NCI-H2227 treated with DMSO at 0.1 percent for 48 hours (cell line): ENCODE measurements around the gene PRR20D.
"Not testable (repeated sequence)": the region's sequence is repeated elsewhere in the genome, so short reads cannot be mapped to it uniquely, and the experiment has no call there.

Experiments
- DNase-seq: peaks from one replicate; lab custom pipeline; 2025; lab: John Stamatoyannopoulos, UW

PRR20D gene

DNA sequence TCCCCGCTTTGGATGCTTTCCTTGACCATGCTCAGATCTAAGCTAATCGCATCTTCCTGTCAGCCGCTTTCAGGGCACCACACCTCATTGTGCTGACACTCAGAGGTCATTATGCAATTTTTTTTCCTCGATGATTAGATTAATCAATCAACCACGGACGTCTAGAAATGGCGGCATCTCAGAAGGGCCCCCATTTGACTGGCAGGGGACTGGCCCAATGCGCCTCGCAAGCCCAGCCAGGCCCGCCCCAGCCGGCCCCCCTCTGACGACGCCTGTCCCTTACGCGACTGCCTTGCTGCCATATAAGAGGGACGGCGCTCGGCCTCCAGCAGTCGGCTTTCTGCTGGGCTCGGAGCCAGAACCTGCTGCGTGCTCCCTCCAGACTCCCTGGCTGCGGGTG is at the start of gene PRR20D:
Gene PRR20D, plus strand, starts transcription at position 301 of the 400 bp plus-strand sequence. CDS start 387 bp downstream, outside the sequence.
- DNase-seq, result not testable (repeated sequence)

DNA sequence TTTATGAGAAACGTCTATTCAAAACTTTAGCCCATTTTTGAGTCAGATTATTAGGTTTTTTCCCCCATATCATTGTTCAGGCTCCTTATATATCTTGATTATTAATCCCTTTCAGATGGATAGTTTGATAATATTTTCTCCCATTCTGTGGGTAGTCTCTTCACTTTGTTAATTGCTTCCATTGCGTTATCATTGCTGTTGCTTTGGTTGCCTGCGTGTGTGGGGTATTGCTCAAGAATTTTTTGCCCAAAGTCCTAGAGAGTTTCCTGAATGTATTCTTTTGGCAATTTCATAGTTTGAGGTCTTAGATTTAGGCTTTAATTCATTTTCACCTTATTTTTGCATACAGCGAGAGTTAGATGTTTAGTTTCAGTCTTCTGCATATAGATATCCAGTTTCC is 45.5 kb upstream of the PRR20D start:
- no peak for DNase-seq

DNA sequence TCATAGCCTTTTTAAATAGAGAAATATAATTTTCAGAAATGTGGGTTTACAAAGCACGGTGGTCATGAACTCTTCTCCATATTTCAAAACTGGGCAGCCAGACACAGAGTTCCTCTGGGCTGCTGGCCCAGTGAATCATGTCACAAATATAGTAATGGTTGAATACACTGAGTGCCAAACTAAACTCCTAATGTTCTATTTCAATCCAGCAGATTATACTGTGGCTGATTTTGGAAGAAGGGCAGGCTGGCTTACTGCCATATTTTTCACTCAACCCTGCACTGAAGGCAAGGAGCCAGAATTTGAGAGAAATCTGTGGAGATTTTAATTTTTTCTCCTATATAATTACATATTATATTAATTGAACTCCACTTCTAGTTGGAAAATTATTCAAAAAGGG is 36.8 kb upstream of the PRR20D start:
- DNase-seq, result no peak

DNA sequence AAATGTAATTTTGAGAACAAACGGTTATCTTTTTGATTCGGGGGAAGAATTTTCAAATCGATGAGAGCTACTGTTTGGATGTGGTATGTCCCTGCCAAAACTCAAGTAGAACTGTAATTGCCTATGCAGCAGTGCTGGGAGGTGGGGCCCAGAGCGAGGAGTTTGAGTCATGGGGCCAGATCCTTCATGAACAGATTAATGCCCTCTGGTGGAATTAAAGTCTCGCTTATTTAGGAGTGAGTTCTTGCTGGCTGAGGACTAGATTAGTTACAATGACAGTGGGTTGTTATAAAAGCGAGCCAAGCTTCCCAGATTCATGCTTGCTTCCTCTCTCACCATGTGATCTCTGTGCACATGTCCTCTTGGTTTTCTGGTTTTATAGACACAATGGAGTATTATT is 31.5 kb upstream of the PRR20D start:
- no peak for DNase-seq

DNA sequence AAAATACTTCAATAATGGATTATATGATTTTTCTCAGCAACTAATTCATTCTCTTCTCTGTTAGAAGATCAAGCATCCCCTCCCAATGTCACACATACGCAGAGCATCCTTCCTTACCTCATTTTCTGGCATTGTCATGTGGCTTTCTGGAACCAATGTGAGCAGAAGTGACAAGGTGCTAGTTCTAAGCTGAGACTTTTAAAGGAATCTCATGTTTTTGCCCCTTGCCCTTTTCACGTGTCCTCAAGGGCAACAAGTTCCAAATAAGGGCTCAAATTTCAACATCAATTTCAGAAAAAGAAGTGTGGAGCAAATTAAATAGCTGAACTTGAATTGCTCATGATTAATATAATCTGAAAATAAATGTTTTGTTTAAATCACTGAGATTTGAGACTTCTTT is 24.3 kb upstream of the PRR20D start:
- DNase-seq, result no peak

DNA sequence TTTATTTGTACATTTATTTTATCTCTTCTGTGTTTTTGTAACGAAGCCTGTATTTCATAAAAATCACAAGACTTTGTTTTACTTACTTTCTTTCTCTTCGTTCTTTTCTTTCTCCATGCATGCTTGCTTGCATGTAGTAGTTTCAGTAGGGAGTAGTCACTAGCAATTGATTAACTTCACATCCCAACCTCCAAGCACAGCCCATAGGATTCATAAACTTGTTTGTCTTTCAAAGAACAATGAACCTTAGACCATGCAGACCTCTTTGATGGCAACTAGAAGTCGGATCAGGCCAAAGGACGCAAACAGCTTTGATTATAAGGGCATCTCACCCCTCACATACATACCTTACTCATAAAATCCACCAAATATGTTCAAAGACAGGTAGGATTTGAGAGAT is 22.8 kb upstream of the PRR20D start:
- DNase-seq, result no peak

DNA sequence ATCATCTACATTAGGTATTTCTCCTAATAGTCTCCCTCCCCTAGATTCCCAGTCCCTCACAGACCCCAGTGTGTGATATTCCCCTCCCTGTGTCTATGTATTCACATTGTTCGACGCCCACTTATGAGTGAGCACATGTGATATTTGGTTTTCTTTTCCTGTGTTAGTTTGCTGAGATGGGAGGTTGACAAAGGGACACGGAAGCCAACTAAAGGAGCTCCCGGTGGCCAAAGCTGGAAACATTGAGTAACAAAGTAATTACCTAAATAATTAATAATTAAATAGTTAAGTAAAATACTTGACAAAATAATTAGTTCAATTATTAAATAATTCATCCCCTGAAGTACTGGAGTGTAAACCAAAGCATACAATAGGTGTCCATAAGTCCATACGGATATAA is 21.4 kb upstream of the PRR20D start:
- no peak for DNase-seq

DNA sequence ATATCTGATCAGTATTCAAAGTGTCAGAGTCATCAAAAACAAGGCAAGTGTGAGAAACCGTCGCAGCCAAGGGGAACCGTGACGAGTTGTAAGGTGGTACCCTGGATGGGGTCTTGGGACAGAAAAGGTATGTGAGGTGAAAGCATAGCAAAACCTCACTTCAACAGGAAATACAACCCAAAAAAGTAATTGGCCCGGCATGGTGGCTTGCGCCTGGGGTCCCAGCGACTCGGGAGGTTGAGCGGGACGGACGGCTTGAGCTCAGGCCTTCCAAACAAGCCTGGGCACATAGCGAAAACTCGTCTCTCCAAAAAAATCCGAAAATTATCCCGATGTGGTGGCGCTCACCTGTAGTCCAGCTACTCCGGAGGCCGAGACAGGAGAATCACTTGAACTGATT is 20.7 kb upstream of the PRR20D start:
- not testable (repeated sequence) for DNase-seq

DNA sequence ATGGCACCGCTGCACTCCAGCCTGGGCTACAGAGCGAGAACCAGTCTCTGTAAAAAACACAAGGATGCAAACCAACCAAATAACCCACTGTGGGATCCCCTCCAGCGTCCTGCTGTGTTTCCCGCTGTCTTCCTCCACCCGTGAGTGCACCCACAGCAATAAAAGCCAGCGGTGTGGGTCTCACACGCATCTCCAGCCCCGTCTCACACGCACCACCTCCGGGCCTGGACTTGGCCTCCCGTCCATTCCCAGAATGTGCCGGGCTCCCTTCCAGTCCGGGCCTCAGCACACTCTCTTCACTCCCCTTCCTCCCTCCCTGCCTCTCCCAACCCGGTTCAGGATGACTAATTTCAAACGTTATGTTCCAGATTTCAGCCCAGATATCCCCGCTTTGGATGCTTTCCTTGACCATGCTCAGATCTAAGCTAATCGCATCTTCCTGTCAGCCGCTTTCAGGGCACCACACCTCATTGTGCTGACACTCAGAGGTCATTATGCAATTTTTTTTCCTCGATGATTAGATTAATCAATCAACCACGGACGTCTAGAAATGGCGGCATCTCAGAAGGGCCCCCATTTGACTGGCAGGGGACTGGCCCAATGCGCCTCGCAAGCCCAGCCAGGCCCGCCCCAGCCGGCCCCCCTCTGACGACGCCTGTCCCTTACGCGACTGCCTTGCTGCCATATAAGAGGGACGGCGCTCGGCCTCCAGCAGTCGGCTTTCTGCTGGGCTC is 20.0 kb upstream of the PRR20D start, which contains the start of gene PRR20A:
Gene PRR20A, plus strand, starts transcription at position 684 of the 734 bp plus-strand sequence. CDS start 387 bp downstream, outside the sequence.
- not testable (repeated sequence) for DNase-seq

DNA sequence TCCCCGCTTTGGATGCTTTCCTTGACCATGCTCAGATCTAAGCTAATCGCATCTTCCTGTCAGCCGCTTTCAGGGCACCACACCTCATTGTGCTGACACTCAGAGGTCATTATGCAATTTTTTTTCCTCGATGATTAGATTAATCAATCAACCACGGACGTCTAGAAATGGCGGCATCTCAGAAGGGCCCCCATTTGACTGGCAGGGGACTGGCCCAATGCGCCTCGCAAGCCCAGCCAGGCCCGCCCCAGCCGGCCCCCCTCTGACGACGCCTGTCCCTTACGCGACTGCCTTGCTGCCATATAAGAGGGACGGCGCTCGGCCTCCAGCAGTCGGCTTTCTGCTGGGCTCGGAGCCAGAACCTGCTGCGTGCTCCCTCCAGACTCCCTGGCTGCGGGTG is 13.2 kb upstream of the PRR20D start, which contains the start of gene PRR20B:
Gene PRR20B, plus strand, starts transcription at position 301 of the 400 bp plus-strand sequence. CDS start 387 bp downstream, outside the sequence.
- DNase-seq, result not testable (repeated sequence)

DNA sequence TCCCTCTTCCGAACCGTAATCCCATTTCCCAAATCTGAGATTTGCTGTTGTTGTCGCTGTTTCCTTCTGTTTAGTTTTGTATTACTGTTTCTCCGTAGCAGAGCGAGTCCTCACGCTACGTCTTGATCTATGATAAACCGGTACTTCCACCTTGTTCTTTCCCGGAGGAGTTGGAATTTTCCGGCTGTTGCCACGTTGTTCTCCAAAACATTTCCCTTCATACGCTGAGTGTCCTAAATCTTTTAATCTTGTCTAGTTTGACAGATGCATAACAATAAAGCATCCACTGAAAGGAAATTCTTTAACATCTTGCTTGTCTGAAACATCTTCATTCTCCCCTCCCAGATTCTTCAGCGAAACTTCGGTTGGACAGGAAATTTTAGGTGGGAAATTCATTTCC is 12.3 kb upstream of the PRR20D start:
- DNase-seq, result not testable (repeated sequence)

DNA sequence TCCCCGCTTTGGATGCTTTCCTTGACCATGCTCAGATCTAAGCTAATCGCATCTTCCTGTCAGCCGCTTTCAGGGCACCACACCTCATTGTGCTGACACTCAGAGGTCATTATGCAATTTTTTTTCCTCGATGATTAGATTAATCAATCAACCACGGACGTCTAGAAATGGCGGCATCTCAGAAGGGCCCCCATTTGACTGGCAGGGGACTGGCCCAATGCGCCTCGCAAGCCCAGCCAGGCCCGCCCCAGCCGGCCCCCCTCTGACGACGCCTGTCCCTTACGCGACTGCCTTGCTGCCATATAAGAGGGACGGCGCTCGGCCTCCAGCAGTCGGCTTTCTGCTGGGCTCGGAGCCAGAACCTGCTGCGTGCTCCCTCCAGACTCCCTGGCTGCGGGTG is 6.7 kb upstream of the PRR20D start, which contains the start of gene PRR20C:
Gene PRR20C, plus strand, starts transcription at position 301 of the 400 bp plus-strand sequence. CDS start 387 bp downstream, outside the sequence.
- DNase-seq, result not testable (repeated sequence)

DNA sequence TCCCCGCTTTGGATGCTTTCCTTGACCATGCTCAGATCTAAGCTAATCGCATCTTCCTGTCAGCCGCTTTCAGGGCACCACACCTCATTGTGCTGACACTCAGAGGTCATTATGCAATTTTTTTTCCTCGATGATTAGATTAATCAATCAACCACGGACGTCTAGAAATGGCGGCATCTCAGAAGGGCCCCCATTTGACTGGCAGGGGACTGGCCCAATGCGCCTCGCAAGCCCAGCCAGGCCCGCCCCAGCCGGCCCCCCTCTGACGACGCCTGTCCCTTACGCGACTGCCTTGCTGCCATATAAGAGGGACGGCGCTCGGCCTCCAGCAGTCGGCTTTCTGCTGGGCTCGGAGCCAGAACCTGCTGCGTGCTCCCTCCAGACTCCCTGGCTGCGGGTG is 6.5 kb downstream of the PRR20D start, which contains the start of gene PRR20E:
Gene PRR20E, plus strand, starts transcription at position 301 of the 400 bp plus-strand sequence. CDS start 387 bp downstream, outside the sequence.
- DNase-seq, result not testable (repeated sequence)

DNA sequence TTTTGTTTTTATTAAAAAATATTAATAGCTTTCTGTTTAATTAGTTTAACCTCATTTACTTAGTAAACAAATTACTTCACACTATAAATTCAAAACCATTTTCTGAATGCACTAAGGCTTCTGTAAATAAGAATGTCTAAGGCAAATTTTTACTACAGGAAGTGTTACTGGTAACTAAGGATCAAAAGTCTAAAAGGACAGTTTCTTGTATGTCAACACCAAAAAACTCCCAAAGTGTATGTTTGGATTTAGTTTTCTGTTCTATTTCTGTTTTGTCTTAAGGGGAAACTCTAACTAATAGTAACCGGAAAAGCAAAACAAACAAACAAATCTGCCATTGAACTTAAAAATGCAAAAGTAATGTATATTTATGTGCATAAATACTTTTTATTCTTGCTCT is 31.2 kb downstream of the PRR20D start:
- no peak for DNase-seq

DNA sequence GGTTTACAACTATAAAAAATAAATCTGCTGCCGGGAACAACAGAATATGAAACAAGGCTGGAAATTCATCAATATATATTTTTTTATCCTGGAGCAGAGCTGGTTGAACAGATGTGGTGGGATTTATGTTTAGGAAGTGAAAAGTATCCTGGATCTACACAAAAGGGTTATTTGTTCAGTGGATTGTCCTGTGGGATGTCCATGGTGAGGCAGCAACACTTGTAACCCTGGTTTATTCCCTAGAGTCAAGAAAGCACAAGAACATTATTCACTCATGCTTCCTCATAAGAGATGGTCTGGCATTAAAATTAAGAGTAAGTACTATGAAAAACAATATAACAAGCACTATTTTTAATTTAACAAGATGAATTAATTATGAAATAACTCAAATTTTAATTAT is 52.6 kb downstream of the PRR20D start:
- no peak for DNase-seq
